ENCODE measurements around the gene AGPAT2. TPM values are rescaled to one million over a fixed set of nuclear protein-coding genes. Genes with fewer than 3 reads are reported as not detected.

Gene AGPAT2
- total RNA-seq, 1 experiment from 2014 or later, result 77.9 TPM

DNA sequence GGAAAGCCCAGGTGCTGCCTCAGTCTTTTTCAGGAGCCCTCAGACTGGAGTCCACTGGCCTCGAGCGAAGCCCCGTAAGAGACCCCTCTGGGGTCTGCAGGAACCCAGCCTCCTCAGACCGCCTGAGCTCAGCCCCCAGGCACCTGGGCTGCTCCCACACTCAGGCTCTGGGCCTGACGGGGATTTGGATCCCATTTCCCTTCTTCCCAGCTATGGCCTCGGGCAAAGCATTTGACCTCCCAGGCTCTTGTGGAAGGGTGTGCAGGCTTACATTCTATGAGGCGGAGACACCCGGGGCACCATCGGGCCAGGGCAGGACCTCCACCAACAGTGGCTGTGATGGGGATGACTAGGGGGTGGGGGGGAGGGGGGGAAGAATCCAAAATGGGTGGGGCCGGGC lies 4.5 kb downstream of the AGPAT2 start:
- H3K27me3 ChIP-seq (ENCODE audit: control insufficient read depth, insufficient read depth, low read length), result no peaks in the 10 kb centered on the region
- BruUV-seq (replicated peaks), result no TSS peak

DNA sequence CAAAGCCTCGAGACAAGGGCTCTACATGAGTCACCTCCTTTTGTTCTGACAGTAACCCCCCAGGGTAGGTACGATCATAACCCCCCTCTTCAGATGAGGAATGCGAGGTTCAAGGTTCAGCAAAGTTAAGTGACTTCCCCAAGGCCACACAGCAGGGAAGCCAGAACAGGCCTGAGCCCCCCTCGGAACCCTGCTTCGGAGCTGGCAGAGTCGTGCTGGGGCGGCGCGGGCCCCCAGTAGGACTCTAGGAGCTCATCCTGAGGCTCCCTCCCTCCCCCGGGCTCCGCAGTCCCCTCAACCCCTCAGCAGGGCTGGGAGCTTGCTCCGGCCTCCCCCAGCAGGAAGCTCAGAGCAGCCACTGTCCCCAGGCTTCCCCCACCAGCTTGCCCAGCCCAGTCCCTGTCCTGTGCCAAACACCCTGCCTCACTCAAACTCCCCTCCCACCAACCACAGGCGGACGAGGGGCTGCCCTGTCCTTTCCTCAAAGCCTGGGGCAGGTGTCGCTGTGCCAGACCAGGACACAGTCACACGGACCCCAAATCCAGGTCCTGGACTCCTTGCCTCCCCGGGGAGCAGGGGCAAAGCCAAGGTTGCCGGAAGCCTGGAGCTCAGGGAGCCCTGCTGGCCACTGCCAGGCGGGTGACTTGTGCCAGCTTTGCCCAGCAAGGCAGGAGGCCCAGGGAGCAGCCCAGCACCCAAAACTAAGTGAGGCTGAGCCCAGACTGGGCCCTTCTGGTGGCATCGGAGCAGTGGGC lies 5.1 kb downstream of the AGPAT2 start:
- BruUV-seq (replicated peaks), result no TSS peak
- Histone ChIP-seq H3K36me3 (ENCODE audit: control insufficient read depth, insufficient read depth, low read length) (no peaks in the 10 kb centered on the region), H3K4me1 (ENCODE audit: control insufficient read depth, insufficient read depth, low read length) (peaks cover 17% of the 10 kb centered on the region; the same call in 1 of the 2 replicates), H3K27me3 (ENCODE audit: control insufficient read depth, insufficient read depth, low read length) (no peaks in the 10 kb centered on the region), H3K4me3 (ENCODE audit: low read depth in 2 of 2, low read length in 2 of 2) (no peak overlapping the region), H3K9me3 (ENCODE audit: control insufficient read depth, insufficient read depth, low read depth, low read length) (no peaks in the 10 kb centered on the region), H3K27ac (ENCODE audit: low read length) (no peak overlapping the region)
- ChIA-PET POLR2A (no interaction called here), CTCF (interaction anchor here (0.6 kb wide), 2 partner anchors 11 to 100 kb away, joined by 3 read pairs; no protein-coding TSS in a partner anchor)
- ATAC-seq (no peak), DNase-seq (ENCODE audit: low read depth, low spot score) (no peak)
- in situ Hi-C loops (cut with HindIII; ENCODE audit: low pct_unique_long_range_greater_than_20kb, low sequenced_read_pairs) (no loop called here), intact Hi-C loops (cut with micrococcal nuclease; ENCODE audit: unreplicated experiment) (no loop called here)
- no peak for TF ChIP-seq SIN3A (IDR thresholded peaks at IDR 0.05; ENCODE audit: borderline replicate concordance, insufficient read depth, low read depth, low read length)
- no peak for TF ChIP-seq TCF7L2 (IDR thresholded peaks at IDR 0.05; ENCODE audit: low read depth, low read length)

More for the DNA sequence above, 4.5 kb downstream of the AGPAT2 start:
- no peak overlapping the region for H3K4me3 ChIP-seq (ENCODE audit: low read depth in 2 of 2, low read length in 2 of 2)
- CTCF ChIA-PET, result interaction anchor here (0.6 kb wide), 2 partner anchors 11 to 100 kb away, joined by 3 read pairs; no protein-coding TSS in a partner anchor
- TF ChIP-seq, protein P1, sequence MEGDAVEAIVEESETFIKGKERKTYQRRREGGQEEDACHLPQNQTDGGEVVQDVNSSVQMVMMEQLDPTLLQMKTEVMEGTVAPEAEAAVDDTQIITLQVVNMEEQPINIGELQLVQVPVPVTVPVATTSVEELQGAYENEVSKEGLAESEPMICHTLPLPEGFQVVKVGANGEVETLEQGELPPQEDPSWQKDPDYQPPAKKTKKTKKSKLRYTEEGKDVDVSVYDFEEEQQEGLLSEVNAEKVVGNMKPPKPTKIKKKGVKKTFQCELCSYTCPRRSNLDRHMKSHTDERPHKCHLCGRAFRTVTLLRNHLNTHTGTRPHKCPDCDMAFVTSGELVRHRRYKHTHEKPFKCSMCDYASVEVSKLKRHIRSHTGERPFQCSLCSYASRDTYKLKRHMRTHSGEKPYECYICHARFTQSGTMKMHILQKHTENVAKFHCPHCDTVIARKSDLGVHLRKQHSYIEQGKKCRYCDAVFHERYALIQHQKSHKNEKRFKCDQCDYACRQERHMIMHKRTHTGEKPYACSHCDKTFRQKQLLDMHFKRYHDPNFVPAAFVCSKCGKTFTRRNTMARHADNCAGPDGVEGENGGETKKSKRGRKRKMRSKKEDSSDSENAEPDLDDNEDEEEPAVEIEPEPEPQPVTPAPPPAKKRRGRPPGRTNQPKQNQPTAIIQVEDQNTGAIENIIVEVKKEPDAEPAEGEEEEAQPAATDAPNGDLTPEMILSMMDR (IDR thresholded peaks at IDR 0.05), result no peak
- TF ChIP-seq TCF7L2 (IDR thresholded peaks at IDR 0.05; ENCODE audit: low read depth, low read length) (no peak), SIN3A (IDR thresholded peaks at IDR 0.05; ENCODE audit: borderline replicate concordance, insufficient read depth, low read depth, low read length) (no peak), POLR2AphosphoS5 (IDR thresholded peaks at IDR 0.05; ENCODE audit: low read depth, low read length) (no peak)
- TF ChIP-seq, protein P2, sequence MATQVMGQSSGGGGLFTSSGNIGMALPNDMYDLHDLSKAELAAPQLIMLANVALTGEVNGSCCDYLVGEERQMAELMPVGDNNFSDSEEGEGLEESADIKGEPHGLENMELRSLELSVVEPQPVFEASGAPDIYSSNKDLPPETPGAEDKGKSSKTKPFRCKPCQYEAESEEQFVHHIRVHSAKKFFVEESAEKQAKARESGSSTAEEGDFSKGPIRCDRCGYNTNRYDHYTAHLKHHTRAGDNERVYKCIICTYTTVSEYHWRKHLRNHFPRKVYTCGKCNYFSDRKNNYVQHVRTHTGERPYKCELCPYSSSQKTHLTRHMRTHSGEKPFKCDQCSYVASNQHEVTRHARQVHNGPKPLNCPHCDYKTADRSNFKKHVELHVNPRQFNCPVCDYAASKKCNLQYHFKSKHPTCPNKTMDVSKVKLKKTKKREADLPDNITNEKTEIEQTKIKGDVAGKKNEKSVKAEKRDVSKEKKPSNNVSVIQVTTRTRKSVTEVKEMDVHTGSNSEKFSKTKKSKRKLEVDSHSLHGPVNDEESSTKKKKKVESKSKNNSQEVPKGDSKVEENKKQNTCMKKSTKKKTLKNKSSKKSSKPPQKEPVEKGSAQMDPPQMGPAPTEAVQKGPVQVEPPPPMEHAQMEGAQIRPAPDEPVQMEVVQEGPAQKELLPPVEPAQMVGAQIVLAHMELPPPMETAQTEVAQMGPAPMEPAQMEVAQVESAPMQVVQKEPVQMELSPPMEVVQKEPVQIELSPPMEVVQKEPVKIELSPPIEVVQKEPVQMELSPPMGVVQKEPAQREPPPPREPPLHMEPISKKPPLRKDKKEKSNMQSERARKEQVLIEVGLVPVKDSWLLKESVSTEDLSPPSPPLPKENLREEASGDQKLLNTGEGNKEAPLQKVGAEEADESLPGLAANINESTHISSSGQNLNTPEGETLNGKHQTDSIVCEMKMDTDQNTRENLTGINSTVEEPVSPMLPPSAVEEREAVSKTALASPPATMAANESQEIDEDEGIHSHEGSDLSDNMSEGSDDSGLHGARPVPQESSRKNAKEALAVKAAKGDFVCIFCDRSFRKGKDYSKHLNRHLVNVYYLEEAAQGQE (IDR thresholded peaks at IDR 0.05; ENCODE audit: insufficient read depth in 1 of 2, low read depth in 2 of 2, low read length in 1 of 2), result no peak
- in situ Hi-C loops (cut with HindIII; ENCODE audit: low pct_unique_long_range_greater_than_20kb, low sequenced_read_pairs) (no loop called here), intact Hi-C loops (cut with micrococcal nuclease; ENCODE audit: unreplicated experiment) (no loop called here)
- POLR2A ChIA-PET, result no interaction called here
- H3K27ac ChIP-seq (ENCODE audit: low read length), result no peak overlapping the region
- H3K9me3 ChIP-seq (ENCODE audit: control insufficient read depth, insufficient read depth, low read depth, low read length), result no peaks in the 10 kb centered on the region
- ATAC-seq (no peak), DNase-seq (ENCODE audit: low read depth, low spot score) (no peak)
- no peaks in the 10 kb centered on the region for H3K36me3 ChIP-seq (ENCODE audit: control insufficient read depth, insufficient read depth, low read length)
- H3K4me1 ChIP-seq (ENCODE audit: control insufficient read depth, insufficient read depth, low read length), result peaks cover 17% of the 10 kb centered on the region; the same call in 1 of the 2 replicates

DNA sequence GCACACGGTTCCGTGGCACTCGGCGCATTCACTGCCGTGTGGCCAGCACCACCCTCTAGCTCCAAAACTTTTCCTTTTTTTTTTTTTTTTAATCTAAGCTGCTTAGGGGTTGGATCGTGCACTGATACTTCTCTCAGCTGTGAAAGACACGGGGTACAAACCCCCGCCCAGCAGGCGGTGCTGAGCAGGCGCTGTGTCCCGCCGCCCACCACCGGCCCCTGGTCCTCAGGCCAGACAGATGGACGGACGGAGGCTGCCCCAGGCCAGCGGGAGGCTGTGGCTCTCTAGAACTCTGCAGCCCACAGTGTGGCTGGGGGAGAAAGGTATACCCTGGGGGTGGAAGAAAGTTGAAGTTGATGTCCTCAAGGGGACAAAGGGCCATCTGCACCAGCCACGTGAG lies 6.2 kb downstream of the AGPAT2 start:
- no peak overlapping the region for H3K27ac ChIP-seq (ENCODE audit: low read length)
- TF ChIP-seq, protein P2 (IDR thresholded peaks at IDR 0.05; ENCODE audit: insufficient read depth in 1 of 2, low read depth in 2 of 2, low read length in 1 of 2), result no peak
- TF ChIP-seq POLR2AphosphoS5 (IDR thresholded peaks at IDR 0.05; ENCODE audit: low read depth, low read length) (no peak), SIN3A (IDR thresholded peaks at IDR 0.05; ENCODE audit: borderline replicate concordance, insufficient read depth, low read depth, low read length) (no peak), TCF7L2 (IDR thresholded peaks at IDR 0.05; ENCODE audit: low read depth, low read length) (no peak)
- no peak for ATAC-seq
- DNase-seq (ENCODE audit: low read depth, low spot score), result no peak
- POLR2A ChIA-PET, result interaction anchor here (0.5 to 0.6 kb wide), 3 partner anchors 12 to 455 kb away, joined by 3 to 6 read pairs (median 4); no protein-coding TSS in a partner anchor
- no peaks in the 10 kb centered on the region for H3K27me3 ChIP-seq (ENCODE audit: control insufficient read depth, insufficient read depth, low read length)
- no TSS peak for BruUV-seq (replicated peaks)
- no peak overlapping the region for H3K4me3 ChIP-seq (ENCODE audit: low read depth in 2 of 2, low read length in 2 of 2)
- no peaks in the 10 kb centered on the region for H3K9me3 ChIP-seq (ENCODE audit: control insufficient read depth, insufficient read depth, low read depth, low read length)
- intact Hi-C loops (cut with micrococcal nuclease; ENCODE audit: unreplicated experiment), result no loop called here
- no peaks in the 10 kb centered on the region for H3K36me3 ChIP-seq (ENCODE audit: control insufficient read depth, insufficient read depth, low read length)
- H3K4me1 ChIP-seq (ENCODE audit: control insufficient read depth, insufficient read depth, low read length), result peaks cover 17% of the 10 kb centered on the region; the same call in 1 of the 2 replicates
- in situ Hi-C loops (cut with HindIII; ENCODE audit: low pct_unique_long_range_greater_than_20kb, low sequenced_read_pairs), result no loop called here
- CTCF ChIA-PET, result no interaction called here
